ENCODE measurements around the gene GLDC.
"Not testable (repeated sequence)": the region's sequence is repeated elsewhere in the genome, so short reads cannot be mapped to it uniquely, and the experiment has no call there.

Gene GLDC

GRCh38 chr9:6664204-6664680 is 18.7 kb upstream of the GLDC start:
- no peak for DNase-seq

GRCh38 chr9:6660512-6660911 is 15.0 kb upstream of the GLDC start:
- no peak for DNase-seq

- no peak for DNase-seq
These were observed 13.3 kb upstream of the GLDC start for GRCh38 chr9:6658628-6659353.

GRCh38 chr9:6656614-6657300 is 11.2 kb upstream of the GLDC start:
- no peak for DNase-seq

- no peak for DNase-seq
These were observed 9.5 kb upstream of the GLDC start for GRCh38 chr9:6655036-6655435.

DNA sequence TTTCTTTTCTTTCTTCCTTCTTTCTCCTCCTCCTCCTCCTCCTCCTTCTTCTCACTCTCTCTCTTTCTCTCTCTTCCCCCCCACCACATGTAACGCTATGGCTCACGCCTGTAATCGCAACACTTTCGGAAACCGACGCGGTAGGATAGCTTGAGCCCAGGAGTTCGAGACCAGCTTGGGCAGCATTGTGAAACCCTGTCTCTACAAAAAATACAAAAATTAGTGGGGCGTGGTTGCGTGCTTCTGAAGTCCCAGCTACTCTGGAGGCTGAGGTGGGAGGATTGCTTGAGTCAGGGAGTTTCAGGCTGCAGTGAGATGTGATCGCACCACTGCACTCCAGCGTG is 736 bp upstream of the GLDC start:
- DNase-seq, result no peak

GRCh38 chr9:6645105-6645354 is 499 bp downstream of the GLDC start:
- DNase-seq, result not testable (repeated sequence)

DNA sequence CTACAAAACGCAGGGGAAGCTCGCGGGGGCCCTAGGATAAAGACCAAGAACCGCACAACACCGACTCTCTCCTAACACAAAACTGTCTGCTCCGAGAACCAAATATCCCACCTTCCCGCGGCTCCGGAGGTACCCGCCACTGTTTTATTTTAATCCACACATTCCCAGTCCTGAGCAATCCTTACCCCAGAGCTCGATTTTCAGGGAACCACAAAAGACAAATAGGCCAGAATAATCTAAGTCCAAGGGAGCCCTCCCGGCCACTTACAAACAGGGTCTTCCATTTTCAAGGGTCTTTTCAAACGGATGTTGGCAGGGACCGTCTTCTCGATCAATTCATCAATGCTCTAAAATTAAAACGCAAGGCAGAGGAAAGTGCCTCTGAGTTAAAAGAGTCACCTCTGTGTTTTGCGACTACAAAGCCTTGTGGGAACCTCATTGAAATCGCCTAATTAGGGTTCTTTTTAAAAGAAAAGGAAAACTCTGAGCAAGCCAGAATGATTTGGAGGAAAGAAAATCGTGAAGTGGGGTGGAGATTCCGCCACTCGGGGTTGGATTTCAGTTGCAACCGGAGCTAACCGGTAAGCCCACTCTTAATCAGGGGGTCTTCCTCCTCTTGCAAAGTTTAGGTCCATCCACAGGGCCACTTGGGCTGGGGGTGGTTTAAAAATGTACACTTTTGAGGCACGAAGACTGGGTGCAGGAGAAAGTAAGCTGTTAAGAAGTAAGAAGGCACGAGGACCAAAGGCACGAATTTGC is 1.0 kb downstream of the GLDC start:
- DNase-seq, result no peak

GRCh38 chr9:6641961-6642360 is 3.6 kb downstream of the GLDC start:
- DNase-seq, result no peak

- DNase-seq, result no peak
These were observed 4.0 kb downstream of the GLDC start for GRCh38 chr9:6641561-6641960.

DNA sequence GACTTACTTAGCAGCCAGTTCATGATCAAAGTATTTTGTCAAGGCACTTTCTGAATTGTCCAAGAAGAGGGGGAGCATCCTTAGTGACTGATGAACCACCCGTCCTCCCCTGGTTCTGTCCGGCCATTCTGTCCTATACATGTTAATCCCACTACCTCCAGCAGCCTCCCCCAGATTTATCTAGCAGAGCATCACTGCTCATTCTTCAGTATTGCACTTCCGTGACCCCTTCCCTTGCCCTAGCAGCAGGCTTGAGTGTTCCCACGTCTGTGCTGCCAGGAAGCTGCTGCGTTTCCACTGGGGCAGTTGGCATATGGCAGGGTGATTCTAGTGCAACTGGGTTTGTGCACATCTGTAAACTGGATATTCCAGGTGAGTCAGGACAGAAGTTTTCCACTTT is 4.5 kb downstream of the GLDC start:
- DNase-seq, result no peak

DNA sequence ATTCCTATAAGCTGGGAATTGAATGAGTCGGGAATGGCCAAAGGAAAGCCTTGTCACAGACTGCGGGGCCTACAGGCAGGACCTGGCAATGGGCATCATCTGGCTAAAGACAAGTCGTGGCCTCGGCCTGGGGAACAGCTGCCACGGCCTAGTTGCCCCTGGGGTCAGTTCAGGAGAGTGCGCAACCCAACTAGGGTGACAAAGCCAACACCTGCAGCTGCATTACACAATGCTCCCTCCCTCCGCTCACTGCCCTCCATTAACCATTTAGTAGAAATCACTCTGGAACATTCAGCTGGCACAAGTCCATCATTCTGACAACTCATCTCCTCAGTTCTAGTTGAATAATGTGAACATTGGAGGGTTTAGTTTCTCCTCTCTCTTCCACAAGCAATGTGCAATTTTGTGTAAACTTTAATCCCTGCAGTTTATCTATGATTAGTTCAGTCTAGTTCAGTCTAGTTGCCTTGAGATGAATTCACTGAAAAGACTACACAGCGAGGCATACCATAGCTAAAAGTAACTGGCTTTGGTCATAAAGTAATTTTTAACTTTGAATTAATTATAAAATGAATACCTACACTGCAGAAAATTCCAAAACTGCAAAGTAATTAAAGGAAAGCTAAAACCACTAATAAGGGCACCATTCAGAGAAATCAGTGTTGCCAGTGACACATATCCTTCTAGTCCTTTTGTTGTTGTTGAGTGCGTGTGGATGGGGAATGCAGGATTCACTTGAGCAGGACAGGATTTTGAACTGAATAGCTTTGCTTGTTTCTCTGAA is 5.1 kb downstream of the GLDC start:
- DNase-seq, result no peak

DNA sequence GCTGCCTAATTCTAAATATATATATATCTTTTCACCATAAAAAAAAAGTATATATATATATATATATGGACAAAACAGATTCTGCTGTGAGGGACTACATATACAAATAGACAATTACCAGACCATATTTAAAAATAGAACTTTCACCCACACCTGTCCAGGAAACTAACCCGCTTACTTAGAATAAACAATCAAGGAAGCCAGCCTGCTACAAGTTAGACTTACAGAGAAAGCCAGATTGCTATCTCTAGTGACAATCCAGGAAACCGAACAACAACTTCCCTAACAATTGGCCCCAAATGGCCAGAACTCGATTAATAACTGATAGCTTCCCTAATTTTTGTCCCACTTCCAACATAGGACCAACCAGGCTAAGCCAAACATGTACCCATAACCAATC is 5.9 kb downstream of the GLDC start:
- DNase-seq, result no peak

GRCh38 chr9:6634444-6634843 is 11.1 kb downstream of the GLDC start:
- no peak for DNase-seq

DNA sequence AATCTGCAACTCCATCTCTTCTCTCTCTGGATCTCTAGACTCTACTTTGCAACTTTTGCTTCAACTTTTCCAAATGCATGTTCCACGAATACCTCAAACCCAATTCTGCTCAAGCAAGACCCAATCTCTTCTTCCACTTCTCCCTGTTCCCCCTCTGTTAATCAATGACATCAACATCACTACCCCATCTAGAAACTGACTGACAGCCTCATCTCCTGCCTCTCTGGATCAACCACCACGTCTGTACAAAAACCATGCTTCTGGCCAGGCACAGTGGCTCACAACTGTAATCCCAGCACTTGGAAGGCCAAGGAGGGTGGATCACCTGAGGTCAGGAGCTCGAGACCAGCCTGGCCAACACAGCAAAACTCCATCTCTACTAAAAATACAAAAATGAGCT is 12.2 kb downstream of the GLDC start:
- DNase-seq, result no peak

GRCh38 chr9:6632516-6633183 is 12.9 kb downstream of the GLDC start:
- DNase-seq, result no peak

- no peak for DNase-seq
These were observed 14.4 kb downstream of the GLDC start for GRCh38 chr9:6631207-6631512.

GRCh38 chr9:6630502-6631206 is 14.9 kb downstream of the GLDC start:
- no peak for DNase-seq

- no peak for DNase-seq
These were observed 16.8 kb downstream of the GLDC start for GRCh38 chr9:6628704-6629103.

DNA sequence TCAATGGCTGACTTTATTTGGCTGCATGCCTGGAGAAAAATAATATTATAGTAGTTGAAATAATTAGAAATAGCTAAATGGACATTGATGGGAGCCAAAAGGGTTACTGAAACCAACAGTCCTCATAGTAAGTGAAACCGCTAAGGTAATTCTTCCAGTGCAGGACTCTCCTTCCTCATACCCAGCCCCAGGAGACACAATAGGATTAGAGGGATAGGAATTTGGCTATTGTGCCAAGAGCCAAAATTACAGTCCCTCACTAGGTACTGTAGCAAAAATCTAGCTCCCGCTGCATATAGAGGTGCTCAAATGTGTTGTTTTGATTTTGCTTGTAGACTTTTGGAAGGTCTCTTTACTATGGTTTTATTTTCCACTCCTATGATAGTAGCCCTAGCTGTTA is 20.2 kb downstream of the GLDC start:
- DNase-seq, result no peak

DNA sequence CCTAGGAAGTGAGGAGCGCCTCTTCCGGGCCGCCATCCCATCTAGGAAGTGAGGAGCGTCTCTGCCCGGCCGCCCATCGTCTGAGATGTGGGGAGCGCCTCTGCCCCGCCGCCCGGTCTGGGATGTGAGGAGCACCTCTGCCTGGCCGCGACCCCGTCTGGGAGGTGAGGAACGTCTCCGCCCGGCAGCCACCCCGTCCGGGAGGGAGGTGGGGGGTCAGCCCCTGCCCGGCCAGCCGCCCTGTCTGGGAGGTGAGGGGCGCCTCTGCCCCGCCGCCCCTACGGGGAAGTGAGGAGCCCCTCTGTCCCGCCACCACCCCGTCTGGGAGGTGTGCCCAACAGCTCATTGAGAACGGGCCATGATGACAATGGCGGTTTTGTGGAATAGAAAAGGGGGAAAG is 22.7 kb downstream of the GLDC start:
- DNase-seq, result not testable (repeated sequence)

GRCh38 chr9:6620796-6621195 is 24.7 kb downstream of the GLDC start:
- DNase-seq, result no peak

Data from inflammatory macrophage (primary cell).